GM20000 (cell line): ENCODE results near the gene SUMF1.

ENCODE experiments used
- DNase-seq: peaks from one replicate; pipeline ENCODE4 v3.0.0; 2012; ENCODE audit warnings: low spot score
- CTCF ChIP-seq: IDR thresholded peaks from 2 replicates; pipeline ENCODE4 v1.5.1; 2012; ENCODE audit warnings: mild to moderate bottlenecking, control low read depth; ENCODE audit errors: extremely low read depth, missing control alignments

SUMF1 gene

GRCh38 chr3:4396006-4396405 lies 71.1 kb downstream of the SUMF1 start:
- no peak for DNase-seq
- TF ChIP-seq CTCF, result no peak

GRCh38 chr3:4395448-4395847 lies 71.6 kb downstream of the SUMF1 start:
- DNase-seq, result no peak
- TF ChIP-seq CTCF, result no peak

- no peak for DNase-seq
- no peak for TF ChIP-seq CTCF
These were observed 72.5 kb downstream of the SUMF1 start for GRCh38 chr3:4394567-4394966.

- TF ChIP-seq CTCF, result no peak
- DNase-seq, result no peak
These were observed 73.0 kb downstream of the SUMF1 start for GRCh38 chr3:4394048-4394447.

GRCh38 chr3:4392992-4393391 lies 74.1 kb downstream of the SUMF1 start:
- no peak for TF ChIP-seq CTCF
- no peak for DNase-seq

GRCh38 chr3:4387210-4388204 lies 79.6 kb downstream of the SUMF1 start:
- DNase-seq, result no peak
- TF ChIP-seq CTCF, result no peak

GRCh38 chr3:4385201-4385600 lies 81.9 kb downstream of the SUMF1 start:
- DNase-seq, result no peak
- no peak for TF ChIP-seq CTCF
